GM12892 (cell line): ENCODE results near the gene TRMT44.
A peak's percentile ranks its signal among the peaks of the same experiment; 100 is the strongest.

Source experiments
- DNase-seq: peaks from one replicate; pipeline ENCODE4 v3.0.0; 2011; ENCODE audit not compliant: insufficient read length
- FAIRE-seq: peaks from 2 replicates; lab custom pipeline; 2011; peaks lifted over from hg19 to GRCh38; lab: Jason Lieb, UNC
- POLR2A ChIP-seq: IDR thresholded peaks from 2 replicates; pipeline ENCODE4 v1.6.1; 2011; ENCODE audit warnings: low read depth, low read length, control low read depth
- POLR2AphosphoS5 ChIP-seq: IDR thresholded peaks from 2 replicates; pipeline ENCODE4 v1.6.1; 2011; ENCODE audit warnings: low read depth, low read length, control low read depth
- TAF1 ChIP-seq: IDR thresholded peaks from 2 replicates; pipeline ENCODE4 v1.6.1; 2011; ENCODE audit warnings: low read depth, mild to moderate bottlenecking, control low read depth, low read length, borderline replicate concordance

TRMT44 gene

GRCh38 chr4:8465615-8466611 is 25.3 kb downstream of the TRMT44 start:
- DNase-seq: no peak
- TF ChIP-seq POLR2A (no peak), POLR2AphosphoS5 (no peak), TAF1 (no peak)
- no peak for FAIRE-seq

DNA sequence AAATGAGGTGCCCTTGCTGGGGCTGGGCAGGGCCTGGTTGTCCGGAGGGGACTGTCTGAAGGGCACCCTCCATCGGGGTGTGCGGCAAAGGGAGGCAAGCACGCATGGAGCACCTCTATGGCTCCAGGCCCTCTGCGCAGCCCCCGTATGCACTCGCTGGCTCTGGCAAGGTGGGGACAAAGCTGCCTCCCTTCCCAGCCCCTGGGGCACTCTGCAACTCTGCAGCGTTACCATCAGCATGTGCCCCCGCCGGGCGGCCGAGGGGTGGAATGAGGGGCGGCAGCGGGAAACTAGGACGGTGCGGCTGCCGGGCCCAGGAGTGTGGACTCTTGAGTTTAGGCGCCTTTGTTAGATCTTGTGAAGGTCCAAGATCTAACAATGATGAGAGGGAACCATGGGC is 26.4 kb downstream of the TRMT44 start:
- DNase-seq (no peak), FAIRE-seq (no peak)
- no peak for TF ChIP-seq POLR2A
- TF ChIP-seq TAF1: no peak
- TF ChIP-seq POLR2AphosphoS5: no peak

DNA sequence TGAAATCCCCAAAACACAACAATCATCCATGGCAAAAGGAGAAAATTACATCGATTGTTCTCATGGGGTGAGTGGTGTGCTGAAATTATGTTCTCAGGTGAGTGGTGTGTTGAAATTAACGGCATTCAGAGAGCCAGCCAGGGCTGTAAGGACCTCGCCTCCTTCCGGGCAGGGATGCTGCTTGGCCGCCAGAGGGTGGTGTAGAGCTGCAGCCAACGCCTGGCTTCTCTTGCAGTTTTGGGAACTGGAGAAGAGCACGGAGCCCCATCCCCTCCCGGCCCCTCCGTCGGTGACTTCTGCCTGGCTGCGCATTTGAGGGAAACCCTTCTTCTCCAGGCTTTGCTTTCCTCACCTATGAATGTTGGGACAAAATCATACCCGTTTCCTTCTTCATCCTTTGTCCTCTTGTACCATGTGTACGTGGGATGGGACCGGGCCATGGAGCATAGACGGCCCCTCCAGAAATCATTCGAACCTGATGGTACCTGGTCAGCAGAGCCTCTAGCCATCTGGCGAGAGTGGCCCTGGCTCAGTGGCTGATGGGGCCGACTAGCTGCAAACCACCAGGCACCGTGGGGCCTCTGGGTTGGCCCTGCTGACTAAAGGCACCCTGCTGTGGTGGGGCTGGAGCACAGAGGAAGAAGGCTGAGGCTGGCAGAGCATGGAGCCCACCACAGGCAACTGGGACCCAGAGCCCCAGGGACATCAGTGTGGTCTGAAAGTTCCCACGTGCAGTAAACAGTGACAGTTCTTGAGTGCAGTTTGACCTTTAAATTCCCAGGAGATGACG is 28.4 kb downstream of the TRMT44 start:
- DNase-seq: peak; percentile 73

DNA sequence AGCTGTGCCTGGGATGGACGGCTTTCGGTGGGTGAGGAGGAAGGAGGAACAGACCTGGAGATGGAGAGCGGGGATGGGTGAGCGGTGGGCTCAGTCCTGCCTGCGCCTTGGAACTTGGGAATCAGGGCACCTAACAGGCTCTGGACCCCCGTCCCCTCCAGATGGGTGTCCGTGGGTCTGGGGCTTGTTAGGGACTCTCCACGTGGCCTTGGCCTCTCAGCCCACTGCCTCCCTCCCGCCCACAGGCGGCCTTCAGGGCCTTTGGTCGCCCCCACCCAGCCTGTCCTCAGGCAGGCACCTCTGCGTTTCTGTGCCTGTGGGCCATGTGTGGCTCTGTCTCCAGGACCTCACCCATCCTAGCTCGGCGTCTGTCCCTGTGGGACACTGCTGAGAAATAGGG is 29.0 kb downstream of the TRMT44 start:
- DNase-seq (no peak), FAIRE-seq (no peak)
- TF ChIP-seq POLR2AphosphoS5 (no peak; the same call in 1 of the 2 replicates), TAF1 (no peak), POLR2A (no peak)

More for the DNA sequence above, 28.4 kb downstream of the TRMT44 start:
- TF ChIP-seq POLR2AphosphoS5 (no peak), POLR2A (0 out of 2 replicates have a peak, but pooled peaks have one; percentile 6)
- FAIRE-seq: peak; percentile 78

DNA sequence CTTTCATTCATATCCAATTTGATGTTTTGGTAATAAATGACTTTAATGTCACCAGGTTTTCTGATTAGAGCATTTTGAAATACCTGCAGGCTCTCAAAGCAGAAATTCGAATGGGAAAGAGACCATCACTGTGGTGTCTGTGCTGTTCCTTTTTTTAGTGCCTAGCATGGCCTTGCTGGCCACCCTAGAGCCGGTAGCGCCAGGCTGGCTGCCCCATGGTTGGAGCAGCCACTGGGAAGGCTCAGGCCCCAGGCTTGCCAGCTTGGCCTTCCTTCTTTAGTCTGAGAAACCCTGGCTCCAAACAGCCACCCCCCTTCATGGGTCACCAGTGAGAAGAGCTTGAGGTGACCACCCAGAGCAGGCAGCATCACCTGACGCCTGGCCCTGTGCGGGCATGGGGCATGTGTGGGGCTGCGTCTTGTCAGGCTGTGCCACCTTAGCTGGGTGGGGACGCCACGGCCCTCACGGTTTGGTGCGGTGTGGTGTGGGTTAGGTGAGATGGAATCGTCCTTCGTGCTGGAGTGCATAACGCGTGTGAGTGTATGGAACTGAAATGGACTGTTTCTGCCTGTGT is 30.0 kb downstream of the TRMT44 start:
- DNase-seq: no peak
- TF ChIP-seq POLR2A (0 out of 2 replicates have a peak, but pooled peaks have one; percentile 10), POLR2AphosphoS5 (peak; percentile 34; the same call in 1 of the 2 replicates), TAF1 (no peak)
- no peak for FAIRE-seq

DNA sequence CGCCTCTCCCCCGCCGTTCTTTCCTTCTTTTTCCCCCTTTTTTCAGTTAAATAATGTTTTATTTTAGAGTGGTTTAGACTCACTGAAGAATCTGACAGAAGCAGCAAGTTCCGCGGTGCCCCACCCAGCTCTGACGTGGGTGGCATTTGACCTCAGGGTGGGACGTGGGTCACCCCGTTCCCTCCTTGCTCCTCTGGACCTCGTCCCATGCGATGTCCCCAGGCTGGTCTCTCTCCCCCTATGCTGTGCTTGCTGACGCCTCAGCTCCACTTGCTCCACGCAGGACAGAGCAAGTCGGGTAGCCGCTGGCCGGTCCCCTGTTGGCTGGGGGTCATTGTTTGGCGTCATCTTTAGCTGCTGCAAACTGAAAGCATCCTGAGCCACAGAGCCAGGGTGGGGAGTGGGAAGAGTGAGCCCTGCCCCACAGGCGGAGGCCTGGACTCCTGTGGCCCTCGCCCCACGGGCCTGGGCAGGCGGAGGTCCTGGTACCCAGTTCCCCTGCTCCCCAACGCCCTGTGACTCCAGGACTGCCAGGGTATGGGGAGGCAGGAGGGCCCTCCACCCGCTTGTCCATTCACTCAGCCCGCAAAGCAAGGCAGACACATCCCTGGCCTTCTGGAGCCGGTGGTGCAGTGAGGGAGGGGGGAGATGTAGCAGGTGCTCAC is 30.8 kb downstream of the TRMT44 start:
- DNase-seq (no peak), FAIRE-seq (no peak)
- TF ChIP-seq POLR2AphosphoS5 (no peak), POLR2A (no peak), TAF1 (no peak)

GRCh38 chr4:8472158-8472688 is 31.6 kb downstream of the TRMT44 start:
- DNase-seq (no peak), FAIRE-seq (no peak)
- TF ChIP-seq TAF1 (no peak), POLR2AphosphoS5 (no peak; the same call in 1 of the 2 replicates), POLR2A (no peak)

DNA sequence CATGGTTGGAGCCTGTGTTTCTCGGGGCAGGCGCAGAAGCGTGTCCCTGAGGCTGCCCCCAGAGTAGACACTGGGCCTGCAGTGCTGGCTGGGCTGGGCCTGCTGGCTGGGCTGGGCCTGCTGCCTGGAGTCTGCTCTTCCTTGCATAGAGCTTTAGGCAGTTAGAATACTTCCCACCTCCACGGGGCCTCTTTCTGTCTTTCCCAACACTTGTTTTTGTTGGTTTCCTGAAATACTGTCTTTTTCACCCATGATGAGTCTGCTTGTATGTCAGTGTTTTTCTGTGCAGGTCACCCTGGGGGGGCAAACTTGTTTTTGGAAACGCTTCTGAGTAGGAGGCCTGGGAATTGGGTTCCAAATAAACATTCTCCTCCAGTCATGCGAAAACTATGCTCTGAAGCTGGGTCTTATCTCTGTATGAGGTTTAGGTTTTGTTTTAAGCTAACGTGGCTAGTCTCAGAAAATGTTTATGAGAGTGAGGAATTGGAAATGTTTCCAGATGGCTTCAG is 32.2 kb downstream of the TRMT44 start:
- FAIRE-seq (no peak), DNase-seq (no peak)
- TF ChIP-seq POLR2A (no peak), TAF1 (no peak), POLR2AphosphoS5 (no peak)

DNA sequence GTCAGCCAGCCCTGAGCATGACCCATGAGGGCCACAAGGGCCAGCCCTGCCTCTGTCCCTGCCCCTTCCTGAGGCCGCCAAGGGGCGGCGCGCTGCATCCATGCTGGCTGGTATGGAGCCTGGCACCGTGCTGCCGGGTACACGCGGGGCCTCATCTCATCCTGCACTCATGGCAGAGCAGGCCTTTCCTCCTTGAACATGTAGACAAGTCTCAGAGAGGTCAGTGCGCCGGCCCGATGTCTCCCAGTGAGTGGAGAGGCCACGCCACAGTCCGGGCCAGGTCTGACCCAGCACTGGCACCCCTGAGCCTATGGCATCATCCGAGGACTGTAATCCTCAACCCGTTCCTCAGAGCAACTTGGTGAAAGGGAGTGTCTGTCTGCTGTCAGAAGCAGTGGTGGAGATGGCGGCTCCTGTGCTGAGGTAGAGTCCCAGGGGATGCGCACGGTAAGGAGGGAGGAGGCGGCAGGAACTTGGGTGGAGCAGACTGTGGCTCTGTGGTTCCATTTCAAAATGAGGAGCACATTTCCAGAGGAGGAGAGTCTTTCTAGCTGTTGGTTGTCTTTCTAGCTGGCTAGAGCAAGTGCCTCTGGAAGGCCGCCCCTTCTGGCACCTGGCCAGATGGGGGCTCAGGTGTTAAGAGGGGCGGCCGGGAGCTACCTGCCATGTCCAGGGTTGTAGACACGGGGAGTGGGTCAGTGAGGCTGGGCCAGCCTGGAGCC is 32.8 kb downstream of the TRMT44 start:
- DNase-seq (no peak), FAIRE-seq (no peak)
- no peak for TF ChIP-seq TAF1
